HEK293 (cell line): ENCODE data around the gene SULF2.

Source experiments
- YY2 ChIP-seq: fragments of 450-650 bp; formaldehyde crosslinking; IDR thresholded peaks from 2 replicates; pipeline ENCODE4 v1.5.1; 2016; ENCODE audit warnings: missing biosample characterization, missing genetic modification characterization
- ZNF416 ChIP-seq: fragments of 450-650 bp; formaldehyde crosslinking; IDR thresholded peaks from 2 replicates; pipeline ENCODE4 v1.5.1; 2016; ENCODE audit warnings: missing biosample characterization, missing genetic modification characterization
- TF ChIP-seq, protein P1 (sequence below): fragments of 450-650 bp; formaldehyde crosslinking; IDR thresholded peaks from 2 replicates; pipeline ENCODE4 v1.5.1; 2016; ENCODE audit warnings: missing biosample characterization, missing genetic modification characterization
- TF ChIP-seq, protein P2 (sequence below): fragments of 450-650 bp; formaldehyde crosslinking; IDR thresholded peaks from 2 replicates; pipeline ENCODE4 v1.5.1; 2017; ENCODE audit warnings: missing biosample characterization, missing genetic modification characterization

DNA sequence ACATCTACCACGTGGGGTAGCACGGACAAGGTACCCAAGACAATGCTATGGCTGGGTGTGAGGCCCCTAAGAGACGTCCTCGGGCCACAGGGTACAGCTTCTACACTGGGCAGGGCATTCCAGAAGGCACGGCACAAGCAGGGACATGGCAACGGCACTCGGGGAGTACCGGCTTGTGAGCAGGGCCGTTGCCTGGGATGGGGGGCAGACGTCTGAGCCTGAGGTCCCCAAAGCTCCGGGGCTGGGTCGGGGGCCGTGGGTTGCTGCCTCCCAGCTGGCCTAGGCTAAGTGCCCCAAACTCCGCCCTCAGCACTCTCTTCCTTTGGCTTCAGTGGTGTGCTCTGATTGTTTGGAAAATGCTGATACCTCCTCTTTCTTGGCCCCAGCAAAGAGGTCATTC lies 110.6 kb downstream of the SULF2 start:
- TF ChIP-seq, protein P1, sequence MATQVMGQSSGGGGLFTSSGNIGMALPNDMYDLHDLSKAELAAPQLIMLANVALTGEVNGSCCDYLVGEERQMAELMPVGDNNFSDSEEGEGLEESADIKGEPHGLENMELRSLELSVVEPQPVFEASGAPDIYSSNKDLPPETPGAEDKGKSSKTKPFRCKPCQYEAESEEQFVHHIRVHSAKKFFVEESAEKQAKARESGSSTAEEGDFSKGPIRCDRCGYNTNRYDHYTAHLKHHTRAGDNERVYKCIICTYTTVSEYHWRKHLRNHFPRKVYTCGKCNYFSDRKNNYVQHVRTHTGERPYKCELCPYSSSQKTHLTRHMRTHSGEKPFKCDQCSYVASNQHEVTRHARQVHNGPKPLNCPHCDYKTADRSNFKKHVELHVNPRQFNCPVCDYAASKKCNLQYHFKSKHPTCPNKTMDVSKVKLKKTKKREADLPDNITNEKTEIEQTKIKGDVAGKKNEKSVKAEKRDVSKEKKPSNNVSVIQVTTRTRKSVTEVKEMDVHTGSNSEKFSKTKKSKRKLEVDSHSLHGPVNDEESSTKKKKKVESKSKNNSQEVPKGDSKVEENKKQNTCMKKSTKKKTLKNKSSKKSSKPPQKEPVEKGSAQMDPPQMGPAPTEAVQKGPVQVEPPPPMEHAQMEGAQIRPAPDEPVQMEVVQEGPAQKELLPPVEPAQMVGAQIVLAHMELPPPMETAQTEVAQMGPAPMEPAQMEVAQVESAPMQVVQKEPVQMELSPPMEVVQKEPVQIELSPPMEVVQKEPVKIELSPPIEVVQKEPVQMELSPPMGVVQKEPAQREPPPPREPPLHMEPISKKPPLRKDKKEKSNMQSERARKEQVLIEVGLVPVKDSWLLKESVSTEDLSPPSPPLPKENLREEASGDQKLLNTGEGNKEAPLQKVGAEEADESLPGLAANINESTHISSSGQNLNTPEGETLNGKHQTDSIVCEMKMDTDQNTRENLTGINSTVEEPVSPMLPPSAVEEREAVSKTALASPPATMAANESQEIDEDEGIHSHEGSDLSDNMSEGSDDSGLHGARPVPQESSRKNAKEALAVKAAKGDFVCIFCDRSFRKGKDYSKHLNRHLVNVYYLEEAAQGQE (tag by site-specific recombination), result no peak
- TF ChIP-seq, protein P2, sequence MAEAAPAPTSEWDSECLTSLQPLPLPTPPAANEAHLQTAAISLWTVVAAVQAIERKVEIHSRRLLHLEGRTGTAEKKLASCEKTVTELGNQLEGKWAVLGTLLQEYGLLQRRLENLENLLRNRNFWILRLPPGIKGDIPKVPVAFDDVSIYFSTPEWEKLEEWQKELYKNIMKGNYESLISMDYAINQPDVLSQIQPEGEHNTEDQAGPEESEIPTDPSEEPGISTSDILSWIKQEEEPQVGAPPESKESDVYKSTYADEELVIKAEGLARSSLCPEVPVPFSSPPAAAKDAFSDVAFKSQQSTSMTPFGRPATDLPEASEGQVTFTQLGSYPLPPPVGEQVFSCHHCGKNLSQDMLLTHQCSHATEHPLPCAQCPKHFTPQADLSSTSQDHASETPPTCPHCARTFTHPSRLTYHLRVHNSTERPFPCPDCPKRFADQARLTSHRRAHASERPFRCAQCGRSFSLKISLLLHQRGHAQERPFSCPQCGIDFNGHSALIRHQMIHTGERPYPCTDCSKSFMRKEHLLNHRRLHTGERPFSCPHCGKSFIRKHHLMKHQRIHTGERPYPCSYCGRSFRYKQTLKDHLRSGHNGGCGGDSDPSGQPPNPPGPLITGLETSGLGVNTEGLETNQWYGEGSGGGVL, result no peak
- TF ChIP-seq YY2 (tag by site-specific recombination) (no peak), ZNF416 (no peak)
